ENCODE measurements around the gene NCAM1.

Gene NCAM1

DNA sequence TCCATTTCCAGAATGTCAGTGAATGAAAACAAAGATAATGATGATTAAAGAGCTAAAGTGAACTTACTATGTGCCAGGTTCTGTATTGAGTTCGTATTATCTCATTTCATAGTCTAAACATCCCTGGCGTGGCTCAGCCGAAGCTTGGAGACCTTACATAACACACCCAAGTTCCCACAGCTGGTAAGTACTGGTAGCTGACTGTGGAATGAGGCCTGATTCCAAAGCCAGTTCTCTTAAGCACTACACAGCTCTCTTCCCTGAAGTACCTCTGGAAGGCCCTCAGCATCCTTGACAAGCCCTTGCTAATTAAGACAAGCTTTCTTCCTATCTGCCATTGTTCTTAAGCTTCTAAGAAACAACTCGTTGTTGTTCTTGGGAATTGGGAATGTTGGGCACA, 28.6 kb upstream of the NCAM1 start:
- no peak for TF ChIP-seq CTCF (IDR thresholded peaks at IDR 0.05; ENCODE audit: low read depth, low read length)
- H3K4me3 ChIP-seq (ENCODE audit: low read depth, low read length): no peak overlapping the region

DNA sequence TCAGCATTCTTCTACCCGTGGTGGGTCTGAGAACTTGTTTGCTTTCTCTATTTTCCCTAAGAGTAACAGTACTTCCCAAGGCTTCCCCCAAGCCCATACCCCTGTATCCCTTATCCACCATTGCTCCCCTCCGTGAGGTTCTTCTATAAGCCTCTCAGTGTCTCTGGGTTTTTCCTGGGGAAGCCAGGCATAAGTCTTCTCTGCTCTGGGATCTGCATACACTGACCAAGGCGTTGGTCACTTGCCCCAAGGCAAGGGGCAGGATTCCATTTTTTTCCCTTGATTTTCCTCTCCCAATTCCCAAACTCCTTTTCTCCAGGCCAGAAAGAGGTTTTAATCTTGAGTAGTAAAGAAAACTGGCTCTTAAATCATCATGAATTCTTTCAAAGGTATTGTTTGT, 27.2 kb upstream of the NCAM1 start:
- TF ChIP-seq CTCF (IDR thresholded peaks at IDR 0.05; ENCODE audit: low read depth, low read length): no peak
- no peak overlapping the region for H3K4me3 ChIP-seq (ENCODE audit: low read depth, low read length)

- H3K4me3 ChIP-seq (ENCODE audit: low read depth, low read length): no peak overlapping the region
- no peak for TF ChIP-seq CTCF (IDR thresholded peaks at IDR 0.05; ENCODE audit: low read depth, low read length)
Observed at GRCh38 chr11:112941104-112941503, 20.1 kb upstream of the NCAM1 start.

DNA sequence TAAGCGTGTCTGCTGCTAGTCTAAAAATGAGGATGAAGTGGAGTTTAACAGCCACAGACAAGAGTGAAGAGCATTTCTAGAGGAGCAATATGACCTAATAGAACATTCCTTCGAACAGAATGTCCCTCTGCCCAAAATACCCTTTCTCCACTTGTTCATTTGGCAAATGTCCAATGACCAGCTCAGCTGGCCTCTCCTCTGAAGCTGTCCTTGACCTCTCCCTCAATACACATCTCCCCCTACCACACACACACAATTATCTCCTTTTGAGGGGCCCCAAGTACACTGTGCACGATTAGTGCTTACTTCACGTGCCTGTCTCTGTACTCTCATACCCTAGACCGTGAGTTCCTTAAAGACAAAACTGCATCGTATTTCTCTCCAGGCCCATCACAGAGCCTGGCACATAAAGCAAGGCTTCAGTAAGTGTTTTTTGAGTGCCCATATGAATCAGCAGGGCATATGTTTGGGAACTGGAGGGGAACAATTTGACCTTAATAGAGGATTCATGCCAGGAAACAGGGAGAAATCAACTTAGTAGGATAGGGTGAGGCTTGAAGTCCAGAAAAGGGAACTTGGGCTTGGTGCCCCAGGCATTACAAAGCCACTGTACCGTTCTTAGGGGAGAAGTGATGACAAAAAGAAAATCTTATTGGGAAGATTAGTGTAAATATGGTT, 18.1 kb upstream of the NCAM1 start:
- H3K4me3 ChIP-seq (ENCODE audit: low read depth, low read length): no peak overlapping the region
- TF ChIP-seq CTCF (IDR thresholded peaks at IDR 0.05; ENCODE audit: low read depth, low read length): no peak

DNA sequence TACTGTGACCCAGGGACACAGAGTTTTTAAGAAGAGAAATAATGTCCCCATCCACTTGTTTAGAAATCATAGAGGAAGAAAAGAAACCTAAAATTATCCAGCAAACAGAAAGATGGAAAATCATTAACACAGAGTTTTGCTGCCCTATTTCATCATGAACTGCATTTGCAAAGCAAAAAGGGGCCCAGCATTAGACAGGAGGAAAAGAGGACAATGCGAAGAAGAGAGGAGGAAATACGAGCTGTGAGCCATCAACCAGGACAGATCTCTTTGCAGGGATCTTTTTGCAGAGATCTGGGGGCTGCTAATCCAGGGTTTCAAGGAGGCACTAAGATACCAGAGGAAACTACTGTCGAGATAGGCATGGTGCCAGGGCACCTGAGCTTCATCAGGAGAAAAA, 14.4 kb upstream of the NCAM1 start:
- TF ChIP-seq CTCF (IDR thresholded peaks at IDR 0.05; ENCODE audit: low read depth, low read length): no peak
- no peak overlapping the region for H3K4me3 ChIP-seq (ENCODE audit: low read depth, low read length)

DNA sequence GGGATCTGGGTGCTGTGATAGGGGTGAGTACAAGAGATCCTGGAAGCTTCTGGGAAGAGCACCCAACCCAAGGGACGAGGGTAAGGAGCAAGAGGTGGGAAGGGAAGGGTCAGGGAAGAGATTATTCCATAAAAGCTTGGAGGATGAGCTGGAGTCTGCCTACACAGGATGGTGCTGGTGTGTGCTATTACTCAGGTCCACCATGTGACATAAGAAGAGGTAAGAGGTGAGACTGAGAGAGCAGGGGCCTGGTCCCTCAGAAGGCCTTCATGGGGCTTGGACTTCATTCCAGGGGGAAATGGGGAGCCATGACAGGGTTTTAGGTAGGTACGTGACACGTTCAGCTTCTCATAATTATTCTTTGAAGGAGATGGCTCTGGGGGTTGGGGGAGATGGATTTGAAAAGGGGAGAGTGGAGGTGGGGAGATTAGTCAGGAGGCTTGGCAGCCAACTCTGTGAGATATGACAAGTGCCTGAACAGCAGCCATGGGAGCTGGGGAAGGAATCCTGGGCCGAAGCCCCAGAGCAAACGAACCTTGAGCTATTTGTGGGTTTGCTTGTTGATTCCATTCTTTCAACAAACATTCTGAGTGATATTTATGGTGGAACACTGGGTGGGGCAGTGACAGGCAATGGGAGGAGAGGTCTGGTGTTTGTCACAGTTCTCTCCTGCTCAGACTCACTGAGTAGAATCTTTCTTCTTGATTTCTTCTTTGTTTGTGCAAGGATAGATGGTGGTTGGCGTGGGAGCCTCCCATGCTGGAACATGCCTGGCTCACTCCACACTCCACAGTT, 11.2 kb upstream of the NCAM1 start:
- no peak for TF ChIP-seq CTCF (IDR thresholded peaks at IDR 0.05; ENCODE audit: low read depth, low read length)
- H3K4me3 ChIP-seq (ENCODE audit: low read depth, low read length): no peak overlapping the region

- no peak for TF ChIP-seq CTCF (IDR thresholded peaks at IDR 0.05; ENCODE audit: low read depth, low read length)
- no peak overlapping the region for H3K4me3 ChIP-seq (ENCODE audit: low read depth, low read length)
Observed at GRCh38 chr11:112958670-112959069, 2.5 kb upstream of the NCAM1 start.

All from WI38 (cell line).